Mesothelial cell of epicardium (in vitro differentiated cells): ENCODE measurements around the gene C15orf40. TPM values are rescaled to one million over a fixed set of nuclear protein-coding genes. Genes with fewer than 3 reads are reported as not detected.
"Not testable (repeated sequence)": the region's sequence is repeated elsewhere in the genome, so short reads cannot be mapped to it uniquely, and the experiment has no call there.

Experiments used
- DNase-seq, 2 experiments: peaks; one replicate each; pipeline ENCODE4 v3.0.0; 2021; ENCODE audit warnings: low spot score in 2 of 2; ENCODE audit not compliant: unreplicated experiment in 2 of 2
- H3K27ac Mint-ChIP-seq: 2 replicates; pipeline ENCODE4 v1.8.0; 2021; ENCODE audit warnings: mixed read lengths
- H3K27me3 Mint-ChIP-seq: 2 replicates; pipeline ENCODE4 v1.8.0; 2021; ENCODE audit warnings: low read depth, mixed read lengths
- H3K36me3 Mint-ChIP-seq: 2 replicates; pipeline ENCODE4 v1.8.0; 2021; ENCODE audit warnings: mixed read lengths
- H3K4me1 Mint-ChIP-seq: 2 replicates; pipeline ENCODE4 v1.8.0; 2021; ENCODE audit warnings: mixed read lengths
- H3K4me3 Mint-ChIP-seq: 2 replicates; pipeline ENCODE4 v1.8.0; 2021; ENCODE audit warnings: mild to moderate bottlenecking, moderate library complexity, mixed read lengths
- H3K9me3 Mint-ChIP-seq: 2 replicates; pipeline ENCODE4 v1.8.0; 2021; ENCODE audit warnings: mixed read lengths
- CTCF ChIP-seq: fragments of 200-600 bp; sonication (generic); IDR thresholded peaks from one replicate; pipeline ENCODE4 v1.5.0; 2021; ENCODE audit warnings: antibody characterized with exemption; ENCODE audit not compliant: unreplicated experiment
- total RNA-seq: library from RNA; stranded (reverse); gene quantifications from 3 replicates; pipeline ENCODE4 v1.2.1, GENCODE V29; 2021

C15orf40 gene
- total RNA-seq, 1 donor from 2014 or later: 18.4 TPM

DNA sequence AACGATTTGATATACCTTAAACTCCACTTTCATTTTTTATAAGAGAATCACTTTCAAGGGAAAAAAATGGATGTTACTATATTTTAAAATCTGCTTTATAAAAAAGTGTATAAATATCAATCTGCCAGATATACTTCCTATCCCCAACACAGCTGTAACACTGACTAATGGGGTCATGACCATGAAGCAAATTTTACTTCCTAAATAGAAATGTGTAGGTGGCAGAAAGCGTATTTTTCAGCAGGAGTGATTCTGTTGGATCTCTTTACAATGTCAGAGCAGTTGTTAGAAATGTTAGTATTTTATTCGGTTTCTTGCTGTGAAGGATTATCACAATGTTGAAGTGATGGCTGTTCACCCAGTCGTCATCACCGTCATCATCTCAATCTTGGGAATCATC, 5.5 kb upstream of the C15orf40 start:
- Mint-ChIP-seq H3K4me1 (peaks cover 21% of the 10 kb centered on the region), H3K27ac (no peak overlapping the region), H3K4me3 (no peak overlapping the region), H3K36me3 (peaks cover 18% of the 10 kb centered on the region), H3K9me3 (peaks cover 12% of the 10 kb centered on the region), H3K27me3 (no peaks in the 10 kb centered on the region)
- no peak for TF ChIP-seq CTCF
- DNase-seq: no peak

- H3K4me1 Mint-ChIP-seq: peaks cover 30% of the 10 kb centered on the region
- peaks cover 17% of the 10 kb centered on the region for H3K36me3 Mint-ChIP-seq
- H3K4me3 Mint-ChIP-seq: no peak overlapping the region
- no peaks in the 10 kb centered on the region for H3K27me3 Mint-ChIP-seq
- H3K9me3 Mint-ChIP-seq: peaks cover 14% of the 10 kb centered on the region
- TF ChIP-seq CTCF: no peak
- no peak for DNase-seq
- peak overlapping the region; percentile 2 for H3K27ac Mint-ChIP-seq
Observed at GRCh38 chr15:83015361-83015760, 3.9 kb upstream of the C15orf40 start.

GRCh38 chr15:83014205-83014653, 2.8 kb upstream of the C15orf40 start:
- no peak overlapping the region for H3K4me3 Mint-ChIP-seq
- peak overlapping the region; percentile 39 for H3K27ac Mint-ChIP-seq
- DNase-seq: no peak
- no peak for TF ChIP-seq CTCF
- H3K36me3 Mint-ChIP-seq: peaks cover 15% of the 10 kb centered on the region
- H3K4me1 Mint-ChIP-seq: peaks cover 33% of the 10 kb centered on the region
- H3K9me3 Mint-ChIP-seq: peaks cover 14% of the 10 kb centered on the region
- no peaks in the 10 kb centered on the region for H3K27me3 Mint-ChIP-seq

- Mint-ChIP-seq H3K4me3 (peak overlapping the region; percentile 99), H3K9me3 (peaks cover 14% of the 10 kb centered on the region), H3K4me1 (peaks cover 33% of the 10 kb centered on the region), H3K27me3 (no peaks in the 10 kb centered on the region), H3K36me3 (peaks cover 18% of the 10 kb centered on the region), H3K27ac (no peak overlapping the region)
- no peak for TF ChIP-seq CTCF
- no peak for DNase-seq
Observed at GRCh38 chr15:83012636-83013035, 1.2 kb upstream of the C15orf40 start.

DNA sequence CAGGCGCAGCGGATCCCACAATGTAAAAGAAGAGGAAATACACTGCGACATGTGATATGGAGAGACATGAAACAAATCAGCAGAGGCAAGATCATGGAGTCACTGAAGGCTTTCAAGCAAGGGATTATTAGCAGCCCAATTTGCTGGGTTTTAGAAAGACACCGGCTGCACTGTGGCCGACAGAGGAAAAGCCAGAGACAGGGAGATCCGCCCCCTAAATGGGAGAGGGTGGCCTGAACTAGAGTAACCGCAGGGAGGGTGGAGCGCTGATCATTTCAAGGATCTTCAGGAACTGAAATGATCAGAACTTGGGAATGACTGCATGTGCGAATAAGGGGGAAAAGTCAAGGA, 612 bp upstream of the C15orf40 start:
- no peak for TF ChIP-seq CTCF
- Mint-ChIP-seq H3K9me3 (peaks cover 14% of the 10 kb centered on the region), H3K36me3 (peaks cover 20% of the 10 kb centered on the region), H3K27me3 (no peaks in the 10 kb centered on the region), H3K27ac (peak overlapping the region; percentile 94), H3K4me3 (peak overlapping the region; percentile 99), H3K4me1 (peaks cover 33% of the 10 kb centered on the region)
- no peak for DNase-seq

DNA sequence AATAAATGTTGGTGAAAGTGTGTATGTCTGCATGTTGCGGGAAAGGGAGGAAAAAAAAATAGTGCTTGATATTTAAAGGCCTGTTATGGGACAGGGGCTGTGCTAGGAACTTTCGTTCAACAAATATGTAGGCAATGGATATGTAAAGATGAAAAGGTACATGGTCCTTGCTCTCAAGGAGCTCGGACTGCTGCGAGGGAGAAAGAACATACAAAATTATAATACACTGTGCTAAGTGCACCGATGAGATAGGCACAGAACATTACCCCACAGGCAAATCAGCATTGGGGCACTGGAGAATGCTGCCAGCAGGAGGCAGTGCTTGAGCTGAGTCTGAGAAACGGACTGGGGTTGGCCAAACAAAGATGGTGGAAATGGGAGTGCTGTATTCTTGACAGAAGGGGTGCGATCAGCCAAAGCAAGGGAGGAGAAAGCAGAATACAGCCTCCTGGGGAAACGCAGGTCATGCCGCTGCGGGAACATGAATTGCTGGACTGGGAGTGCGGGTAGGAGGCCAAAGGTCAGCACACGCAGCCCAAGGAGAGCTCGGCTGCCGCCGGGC, 649 bp downstream of the C15orf40 start:
- DNase-seq: peak in 1 of 2 experiments; percentile 62
- Mint-ChIP-seq H3K27ac (peak overlapping the region; percentile 94), H3K9me3 (peaks cover 14% of the 10 kb centered on the region), H3K36me3 (peaks cover 21% of the 10 kb centered on the region), H3K4me1 (peaks cover 33% of the 10 kb centered on the region), H3K27me3 (no peaks in the 10 kb centered on the region), H3K4me3 (peak overlapping the region; percentile 99)
- peak; percentile 38 for TF ChIP-seq CTCF

DNA sequence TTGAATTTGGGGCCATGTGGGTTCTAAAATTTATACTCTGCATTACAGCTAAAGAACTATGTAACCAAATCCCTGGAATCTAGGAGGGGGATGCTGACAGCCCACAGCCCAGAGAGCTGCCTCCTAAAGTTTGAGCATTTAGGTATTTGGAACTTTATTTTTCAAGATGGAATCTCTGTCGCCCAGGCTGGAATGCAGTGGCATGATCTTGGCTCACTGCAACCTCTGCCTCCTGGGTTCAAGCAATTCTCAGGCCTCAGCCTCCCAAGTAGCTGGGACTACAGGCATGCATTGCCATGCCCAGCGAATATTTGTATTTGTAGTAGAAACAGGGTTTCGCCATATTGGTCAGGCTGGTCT, 10.8 kb downstream of the C15orf40 start:
- not testable (repeated sequence) for H3K4me1 Mint-ChIP-seq, H3K27me3 Mint-ChIP-seq, H3K9me3 Mint-ChIP-seq, DNase-seq, H3K36me3 Mint-ChIP-seq, H3K4me3 Mint-ChIP-seq, H3K27ac Mint-ChIP-seq
